GM23338 (cell line): ENCODE results near the gene MESD. TPM values are rescaled to one million over a fixed set of nuclear protein-coding genes. Genes with fewer than 3 reads are reported as not detected.
A peak's percentile ranks its signal among the peaks of the same experiment; 100 is the strongest.

Source experiments
- ATAC-seq: fragments of 200-7000 bp; cut with Tn5 transposase; 3 replicates; pipeline ENCODE4 v1.9.1; 2020
- DNase-seq: peaks from one replicate; pipeline ENCODE4 v3.0.0-alpha.2; 2015; ENCODE audit warnings: low spot score
- H2AFZ ChIP-seq: fragments of 200-600 bp; sonication (generic); 2 replicates; pipeline ENCODE4 v1.8.0; 2016; ENCODE audit warnings: antibody characterized with exemption, mild to moderate bottlenecking, moderate library complexity
- H3F3A ChIP-seq: fragments of 200-600 bp; sonication (generic); replicated peaks from 2 replicates; pipeline ENCODE4 v1.8.0; 2017; ENCODE audit warnings: antibody characterized with exemption, mixed run types, low read depth
- H3K27ac ChIP-seq: fragments of 200-600 bp; sonication (generic); 2 replicates; pipeline ENCODE4 v1.6.1; 2016; ENCODE audit warnings: low read depth
- H3K27me3 ChIP-seq: fragments of 200-600 bp; sonication (generic); 2 replicates; pipeline ENCODE4 v1.8.0; 2016; ENCODE audit warnings: mild to moderate bottlenecking, mixed run types, moderate library complexity; ENCODE audit not compliant: insufficient read depth
- H3K36me3 ChIP-seq: fragments of 200-600 bp; sonication (generic); 2 replicates; pipeline ENCODE4 v1.8.0; 2016; ENCODE audit warnings: mild to moderate bottlenecking; ENCODE audit not compliant: insufficient read depth
- H3K4me1 ChIP-seq: fragments of 200-600 bp; sonication (generic); 2 replicates; pipeline ENCODE4 v1.8.0; 2016; ENCODE audit warnings: mild to moderate bottlenecking, moderate library complexity; ENCODE audit not compliant: insufficient read depth
- H3K4me2 ChIP-seq: fragments of 200-600 bp; sonication (generic); 2 replicates; pipeline ENCODE4 v1.7.1; 2017; ENCODE audit warnings: mixed run types
- H3K4me3 ChIP-seq: fragments of 200-600 bp; sonication (generic); 2 replicates; pipeline ENCODE4 v1.6.1; 2016; ENCODE audit warnings: mixed run types
- H3K79me2 ChIP-seq: fragments of 200-600 bp; sonication (generic); replicated peaks from 2 replicates; pipeline ENCODE4 v1.8.0; 2017; ENCODE audit warnings: mild to moderate bottlenecking; ENCODE audit not compliant: insufficient read depth
- H3K9me2 ChIP-seq: fragments of 200-600 bp; sonication (generic); 2 replicates; pipeline ENCODE4 v1.8.0; 2017; ENCODE audit not compliant: insufficient read depth
- H4K20me1 ChIP-seq: fragments of 200-600 bp; sonication (generic); replicated peaks from 2 replicates; pipeline ENCODE4 v1.8.0; 2017; ENCODE audit warnings: mild to moderate bottlenecking; ENCODE audit not compliant: insufficient read depth
- H3K27ac Mint-ChIP-seq: 2 replicates; pipeline ENCODE4 v1.8.0; 2020; ENCODE audit warnings: inconsistent platforms, mild to moderate bottlenecking, moderate library complexity, mixed read lengths
- H3K27me3 Mint-ChIP-seq: 3 replicates; pipeline ENCODE4 v1.8.0; 2022; ENCODE audit warnings: low read depth, mild to moderate bottlenecking, moderate library complexity, mixed read lengths, inconsistent platforms; ENCODE audit not compliant: insufficient read depth, poor library complexity
- H3K36me3 Mint-ChIP-seq: 3 replicates; pipeline ENCODE4 v1.8.0; 2021; ENCODE audit warnings: low read depth, mild to moderate bottlenecking, inconsistent platforms, moderate library complexity, mixed read lengths
- H3K4me1 Mint-ChIP-seq: 3 replicates; pipeline ENCODE4 v1.8.0; 2020; ENCODE audit warnings: mild to moderate bottlenecking, inconsistent platforms, mixed read lengths
- H3K4me3 Mint-ChIP-seq: 3 replicates; pipeline ENCODE4 v1.8.0; 2021; ENCODE audit warnings: moderate library complexity, mild to moderate bottlenecking, inconsistent platforms, mixed read lengths
- H3K9me3 Mint-ChIP-seq: 3 replicates; pipeline ENCODE4 v1.8.0; 2020; ENCODE audit warnings: moderate library complexity, mild to moderate bottlenecking, inconsistent platforms, mixed read lengths
- CREB1 ChIP-seq: fragments of 250-450 bp; sonication (Bioruptor Pico); IDR thresholded peaks from 2 replicates; pipeline ENCODE4 v1.5.0; 2020; ENCODE audit warnings: low read depth, mild to moderate bottlenecking, moderate library complexity
- EZH2 ChIP-seq: fragments of 200-600 bp; sonication (generic); IDR thresholded peaks from one replicate; pipeline ENCODE4 v1.8.0; 2017; ENCODE audit warnings: antibody characterized with exemption, mild to moderate bottlenecking, low read depth; ENCODE audit not compliant: unreplicated experiment
- EZH2phosphoT487 ChIP-seq: fragments of 200-600 bp; sonication (generic); IDR thresholded peaks from one replicate; pipeline ENCODE4 v1.8.1; 2018; ENCODE audit warnings: antibody characterized with exemption; ENCODE audit not compliant: unreplicated experiment
- JUNB ChIP-seq: IDR thresholded peaks from one replicate; pipeline ENCODE4 v1.6.1; 2016; ENCODE audit warnings: antibody characterized with exemption; ENCODE audit not compliant: unreplicated experiment
- NANOG ChIP-seq: IDR thresholded peaks from 2 replicates; pipeline ENCODE4 v1.6.1; 2016; ENCODE audit warnings: antibody characterized with exemption, borderline replicate concordance
- POLR2AphosphoS5 ChIP-seq: IDR thresholded peaks from 2 replicates; pipeline ENCODE4 v1.6.1; 2016; ENCODE audit warnings: antibody characterized with exemption, low read depth
- STAT1 ChIP-seq: IDR thresholded peaks from one replicate; pipeline ENCODE4 v1.6.1; 2016; ENCODE audit warnings: antibody characterized with exemption; ENCODE audit not compliant: unreplicated experiment
- ZNF114 ChIP-seq: fragments of 250-450 bp; sonication (Bioruptor Pico); IDR thresholded peaks from 2 replicates; pipeline ENCODE4 v1.5.0; 2020; ENCODE audit warnings: mild to moderate bottlenecking, moderate library complexity
- ZNF331 ChIP-seq: fragments of 250-450 bp; sonication (Bioruptor Pico); IDR thresholded peaks from 2 replicates; pipeline ENCODE4 v1.5.0; 2020; ENCODE audit warnings: low read depth, mild to moderate bottlenecking, moderate library complexity
- polyA plus RNA-seq: library from polyadenylated mRNA; unstranded; fragments of >200 nt; fragmentation: Nextera tagmentation; extraction: Ambion mirVana; gene quantifications from 2 replicates; pipeline ENCODE4 v1.2.1, GENCODE V29; 2016
- total RNA-seq: library from RNA; depleted of rRNA; stranded (reverse); fragments of >200 nt; shearing (Covaris generic); gene quantifications from 2 replicates; pipeline ENCODE4 v1.2.3, GENCODE V29; 2014
- TF ChIP-seq, protein P1 (sequence below): fragments of 250-450 bp; sonication (Bioruptor Pico); IDR thresholded peaks from 2 replicates; pipeline ENCODE4 v1.5.0; 2020; ENCODE audit warnings: mild to moderate bottlenecking, moderate library complexity
- TF ChIP-seq, protein P2 (sequence below): IDR thresholded peaks from 2 replicates; pipeline ENCODE4 v1.6.1; 2016; ENCODE audit warnings: antibody characterized with exemption
- TF ChIP-seq, protein P3 (sequence below), 2 experiments: fragments of 200-600 bp in 1 of 2; sonication (generic) in 1 of 2; conservative IDR thresholded peaks; 2 replicates each; pipeline versions ENCODE4 v1.5.1 to v1.6.1; 2016 to 2017; ENCODE audit warnings: antibody characterized with exemption in 2 of 2, low read depth in 2 of 2, mild to moderate bottlenecking in 2 of 2, moderate library complexity in 1 of 2

The MESD gene
- total and polyA plus RNA-seq, 2 experiments from 2014 or later, result 25.6 to 52.7 TPM

DNA sequence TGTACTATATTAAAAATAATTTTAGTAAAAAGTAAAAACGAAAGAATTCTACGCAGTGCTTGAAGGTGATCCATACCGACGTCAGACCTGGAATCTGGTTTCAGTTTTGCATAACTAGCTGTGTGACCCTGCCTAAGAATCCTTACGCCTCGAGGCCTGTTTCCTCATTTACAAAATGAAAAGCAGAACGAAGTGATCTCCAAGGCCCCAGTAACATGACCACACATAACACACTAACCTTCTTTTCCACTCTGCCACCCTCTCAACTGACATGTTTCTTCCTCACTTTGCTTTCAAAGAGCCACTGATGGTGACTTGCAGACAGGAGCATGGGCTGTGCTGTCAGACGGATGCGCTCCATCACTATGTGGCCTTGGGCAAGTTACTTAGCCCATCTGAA lies 4.8 kb downstream of the MESD start:
- DNase-seq (no peak), ATAC-seq (no peak)
- H3K36me3 Mint-ChIP-seq, result peaks cover 17% of the 10 kb centered on the region
- Histone ChIP-seq H3K27ac (0 out of 2 replicates have a peak overlapping the region, but pooled peaks have one; percentile 55), H3K36me3 (peaks cover 6% of the 10 kb centered on the region), H3K4me2 (peak overlapping the region; percentile 45; the same call in 1 of the 2 replicates), H4K20me1 (peaks cover 42% of the 10 kb centered on the region), H3K4me1 (peaks cover 36% of the 10 kb centered on the region), H2AFZ (no peak overlapping the region), H3K9me2 (no peaks in the 10 kb centered on the region), H3K79me2 (peaks cover 77% of the 10 kb centered on the region), H3K27me3 (no peaks in the 10 kb centered on the region), H3K4me3 (no peak overlapping the region), H3F3A (no peaks in the 10 kb centered on the region)
- H3K9me3 Mint-ChIP-seq, result no peaks in the 10 kb centered on the region
- TF ChIP-seq NANOG (no peak), CREB1 (CRISPR knock-in tag) (no peak), EZH2phosphoT487 (no peak)
- no peak overlapping the region for H3K27ac Mint-ChIP-seq
- H3K27me3 Mint-ChIP-seq, result peaks cover 7% of the 10 kb centered on the region
- H3K4me1 Mint-ChIP-seq, result peaks cover 27% of the 10 kb centered on the region
- H3K4me3 Mint-ChIP-seq, result no peak overlapping the region

DNA sequence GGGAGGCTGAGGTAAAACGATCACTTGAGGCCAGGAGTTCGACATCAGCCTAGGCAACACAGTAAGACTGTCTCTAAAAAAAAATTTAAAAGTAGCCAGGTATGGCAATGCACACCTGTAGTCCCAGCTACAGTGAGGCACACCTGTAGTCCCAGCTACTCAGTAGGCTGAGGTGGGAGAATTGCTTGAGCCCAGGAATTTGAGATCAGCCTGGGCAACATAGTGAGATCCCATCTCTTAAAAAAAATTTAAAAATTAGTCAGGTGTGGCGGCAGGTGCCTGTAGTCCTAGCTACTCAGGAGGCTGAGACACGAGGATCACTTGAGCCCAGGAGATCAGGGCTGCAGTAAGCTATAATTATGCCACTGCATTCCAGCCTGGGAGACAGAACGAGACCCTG lies 6.8 kb downstream of the MESD start:
- H3K27me3 ChIP-seq, result no peaks in the 10 kb centered on the region
- H3K4me3 ChIP-seq, result no peak overlapping the region
- H4K20me1 ChIP-seq, result peaks cover 37% of the 10 kb centered on the region
- H3K27me3 Mint-ChIP-seq, result peaks cover 2% of the 10 kb centered on the region
- no peak overlapping the region for H3K27ac Mint-ChIP-seq
- peaks cover 35% of the 10 kb centered on the region for H3K36me3 Mint-ChIP-seq
- H3K36me3 ChIP-seq, result peaks cover 12% of the 10 kb centered on the region
- H3K4me1 Mint-ChIP-seq, result peaks cover 29% of the 10 kb centered on the region
- H3K9me3 Mint-ChIP-seq, result no peaks in the 10 kb centered on the region
- no peak for DNase-seq
- ATAC-seq, result no peak
- H2AFZ ChIP-seq, result no peak overlapping the region
- no peak overlapping the region for H3K27ac ChIP-seq
- no peak overlapping the region for H3K4me3 Mint-ChIP-seq
- peaks cover 25% of the 10 kb centered on the region for H3K4me1 ChIP-seq
- H3K4me2 ChIP-seq, result no peak overlapping the region
- peaks cover 65% of the 10 kb centered on the region for H3K79me2 ChIP-seq
- no peaks in the 10 kb centered on the region for H3F3A ChIP-seq
- no peaks in the 10 kb centered on the region for H3K9me2 ChIP-seq
- TF ChIP-seq, protein P1, sequence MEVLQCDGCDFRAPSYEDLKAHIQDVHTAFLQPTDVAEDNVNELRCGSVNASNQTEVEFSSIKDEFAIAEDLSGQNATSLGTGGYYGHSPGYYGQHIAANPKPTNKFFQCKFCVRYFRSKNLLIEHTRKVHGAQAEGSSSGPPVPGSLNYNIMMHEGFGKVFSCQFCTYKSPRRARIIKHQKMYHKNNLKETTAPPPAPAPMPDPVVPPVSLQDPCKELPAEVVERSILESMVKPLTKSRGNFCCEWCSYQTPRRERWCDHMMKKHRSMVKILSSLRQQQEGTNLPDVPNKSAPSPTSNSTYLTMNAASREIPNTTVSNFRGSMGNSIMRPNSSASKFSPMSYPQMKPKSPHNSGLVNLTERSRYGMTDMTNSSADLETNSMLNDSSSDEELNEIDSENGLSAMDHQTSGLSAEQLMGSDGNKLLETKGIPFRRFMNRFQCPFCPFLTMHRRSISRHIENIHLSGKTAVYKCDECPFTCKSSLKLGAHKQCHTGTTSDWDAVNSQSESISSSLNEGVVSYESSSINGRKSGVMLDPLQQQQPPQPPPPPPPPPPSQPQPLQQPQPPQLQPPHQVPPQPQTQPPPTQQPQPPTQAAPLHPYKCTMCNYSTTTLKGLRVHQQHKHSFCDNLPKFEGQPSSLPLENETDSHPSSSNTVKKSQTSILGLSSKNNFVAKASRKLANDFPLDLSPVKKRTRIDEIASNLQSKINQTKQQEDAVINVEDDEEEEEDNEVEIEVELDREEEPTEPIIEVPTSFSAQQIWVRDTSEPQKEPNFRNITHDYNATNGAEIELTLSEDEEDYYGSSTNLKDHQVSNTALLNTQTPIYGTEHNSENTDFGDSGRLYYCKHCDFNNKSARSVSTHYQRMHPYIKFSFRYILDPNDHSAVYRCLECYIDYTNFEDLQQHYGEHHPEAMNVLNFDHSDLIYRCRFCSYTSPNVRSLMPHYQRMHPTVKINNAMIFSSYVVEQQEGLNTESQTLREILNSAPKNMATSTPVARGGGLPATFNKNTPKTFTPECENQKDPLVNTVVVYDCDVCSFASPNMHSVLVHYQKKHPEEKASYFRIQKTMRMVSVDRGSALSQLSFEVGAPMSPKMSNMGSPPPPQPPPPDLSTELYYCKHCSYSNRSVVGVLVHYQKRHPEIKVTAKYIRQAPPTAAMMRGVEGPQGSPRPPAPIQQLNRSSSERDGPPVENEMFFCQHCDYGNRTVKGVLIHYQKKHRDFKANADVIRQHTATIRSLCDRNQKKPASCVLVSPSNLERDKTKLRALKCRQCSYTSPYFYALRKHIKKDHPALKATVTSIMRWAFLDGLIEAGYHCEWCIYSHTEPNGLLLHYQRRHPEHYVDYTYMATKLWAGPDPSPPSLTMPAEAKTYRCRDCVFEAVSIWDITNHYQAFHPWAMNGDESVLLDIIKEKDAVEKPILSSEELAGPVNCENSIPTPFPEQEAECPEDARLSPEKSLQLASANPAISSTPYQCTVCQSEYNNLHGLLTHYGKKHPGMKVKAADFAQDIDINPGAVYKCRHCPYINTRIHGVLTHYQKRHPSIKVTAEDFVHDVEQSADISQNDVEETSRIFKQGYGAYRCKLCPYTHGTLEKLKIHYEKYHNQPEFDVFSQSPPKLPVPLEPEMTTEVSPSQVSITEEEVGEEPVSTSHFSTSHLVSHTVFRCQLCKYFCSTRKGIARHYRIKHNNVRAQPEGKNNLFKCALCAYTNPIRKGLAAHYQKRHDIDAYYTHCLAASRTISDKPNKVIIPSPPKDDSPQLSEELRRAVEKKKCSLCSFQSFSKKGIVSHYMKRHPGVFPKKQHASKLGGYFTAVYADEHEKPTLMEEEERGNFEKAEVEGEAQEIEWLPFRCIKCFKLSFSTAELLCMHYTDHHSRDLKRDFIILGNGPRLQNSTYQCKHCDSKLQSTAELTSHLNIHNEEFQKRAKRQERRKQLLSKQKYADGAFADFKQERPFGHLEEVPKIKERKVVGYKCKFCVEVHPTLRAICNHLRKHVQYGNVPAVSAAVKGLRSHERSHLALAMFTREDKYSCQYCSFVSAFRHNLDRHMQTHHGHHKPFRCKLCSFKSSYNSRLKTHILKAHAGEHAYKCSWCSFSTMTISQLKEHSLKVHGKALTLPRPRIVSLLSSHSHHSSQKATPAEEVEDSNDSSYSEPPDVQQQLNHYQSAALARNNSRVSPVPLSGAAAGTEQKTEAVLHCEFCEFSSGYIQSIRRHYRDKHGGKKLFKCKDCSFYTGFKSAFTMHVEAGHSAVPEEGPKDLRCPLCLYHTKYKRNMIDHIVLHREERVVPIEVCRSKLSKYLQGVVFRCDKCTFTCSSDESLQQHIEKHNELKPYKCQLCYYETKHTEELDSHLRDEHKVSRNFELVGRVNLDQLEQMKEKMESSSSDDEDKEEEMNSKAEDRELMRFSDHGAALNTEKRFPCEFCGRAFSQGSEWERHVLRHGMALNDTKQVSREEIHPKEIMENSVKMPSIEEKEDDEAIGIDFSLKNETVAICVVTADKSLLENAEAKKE, result no peak
- TF ChIP-seq JUNB, result no peak
- no peak for TF ChIP-seq STAT1
- TF ChIP-seq, protein P2, sequence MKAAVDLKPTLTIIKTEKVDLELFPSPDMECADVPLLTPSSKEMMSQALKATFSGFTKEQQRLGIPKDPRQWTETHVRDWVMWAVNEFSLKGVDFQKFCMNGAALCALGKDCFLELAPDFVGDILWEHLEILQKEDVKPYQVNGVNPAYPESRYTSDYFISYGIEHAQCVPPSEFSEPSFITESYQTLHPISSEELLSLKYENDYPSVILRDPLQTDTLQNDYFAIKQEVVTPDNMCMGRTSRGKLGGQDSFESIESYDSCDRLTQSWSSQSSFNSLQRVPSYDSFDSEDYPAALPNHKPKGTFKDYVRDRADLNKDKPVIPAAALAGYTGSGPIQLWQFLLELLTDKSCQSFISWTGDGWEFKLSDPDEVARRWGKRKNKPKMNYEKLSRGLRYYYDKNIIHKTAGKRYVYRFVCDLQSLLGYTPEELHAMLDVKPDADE, result no peak
- no peak for TF ChIP-seq ZNF331
- TF ChIP-seq, protein P3, sequence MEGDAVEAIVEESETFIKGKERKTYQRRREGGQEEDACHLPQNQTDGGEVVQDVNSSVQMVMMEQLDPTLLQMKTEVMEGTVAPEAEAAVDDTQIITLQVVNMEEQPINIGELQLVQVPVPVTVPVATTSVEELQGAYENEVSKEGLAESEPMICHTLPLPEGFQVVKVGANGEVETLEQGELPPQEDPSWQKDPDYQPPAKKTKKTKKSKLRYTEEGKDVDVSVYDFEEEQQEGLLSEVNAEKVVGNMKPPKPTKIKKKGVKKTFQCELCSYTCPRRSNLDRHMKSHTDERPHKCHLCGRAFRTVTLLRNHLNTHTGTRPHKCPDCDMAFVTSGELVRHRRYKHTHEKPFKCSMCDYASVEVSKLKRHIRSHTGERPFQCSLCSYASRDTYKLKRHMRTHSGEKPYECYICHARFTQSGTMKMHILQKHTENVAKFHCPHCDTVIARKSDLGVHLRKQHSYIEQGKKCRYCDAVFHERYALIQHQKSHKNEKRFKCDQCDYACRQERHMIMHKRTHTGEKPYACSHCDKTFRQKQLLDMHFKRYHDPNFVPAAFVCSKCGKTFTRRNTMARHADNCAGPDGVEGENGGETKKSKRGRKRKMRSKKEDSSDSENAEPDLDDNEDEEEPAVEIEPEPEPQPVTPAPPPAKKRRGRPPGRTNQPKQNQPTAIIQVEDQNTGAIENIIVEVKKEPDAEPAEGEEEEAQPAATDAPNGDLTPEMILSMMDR (conservative IDR thresholded peaks at IDR 0.05; ENCODE audit: low read depth in 2 of 2), result no peak
- TF ChIP-seq NANOG, result no peak
- TF ChIP-seq EZH2, result no peak
- no peak for TF ChIP-seq EZH2phosphoT487
- TF ChIP-seq POLR2AphosphoS5, result no peak
- TF ChIP-seq CREB1 (CRISPR knock-in tag), result no peak
- TF ChIP-seq ZNF114 (CRISPR knock-in tag), result no peak
